K562 (cell line): Measurements from ENCODE around the gene LLPH. TPM values are rescaled to one million over a fixed set of nuclear protein-coding genes. Genes with fewer than 3 reads are reported as not detected.

ENCODE experiments used
- ATF3 ChIP-seq, 2 experiments: fragments of 450-650 bp in 1 of 2; sonication (generic) in 1 of 2; formaldehyde crosslinking in 1 of 2; IDR thresholded peaks in 1 of 2; conservative IDR thresholded peaks in 1 of 2; 2 replicates each; pipeline versions ENCODE4 v1.6.1 to v1.8.1; 2016 to 2023; ENCODE audit warnings: mild to moderate bottlenecking in 2 of 2, moderate library complexity in 2 of 2, inconsistent platforms in 1 of 2, missing genetic modification reagents in 1 of 2
- CEBPG ChIP-seq, 3 experiments: fragments of 200-800 bp in 1 of 3; sonication (Bioruptor generic) in 1 of 3; sonication (generic) in 1 of 3; formaldehyde crosslinking in 1 of 3; IDR thresholded peaks in 2 of 3; conservative IDR thresholded peaks in 1 of 3; 2 replicates each; pipeline versions ENCODE4 v1.6.1 to v1.8.0; 2016 to 2022; ENCODE audit warnings: missing compliant biosample characterization in 2 of 3, missing genetic modification characterization in 2 of 3, mild to moderate bottlenecking in 1 of 3, missing genetic modification reagents in 1 of 3
- CTCF ChIP-seq, 3 experiments: IDR thresholded peaks in 2 of 3; conservative IDR thresholded peaks in 1 of 3; 2 replicates each; pipeline ENCODE4 v1.5.1; 2011 to 2012; ENCODE audit warnings: low read length in 3 of 3, mild to moderate bottlenecking in 3 of 3, control low read depth in 2 of 3, improper control_type of control experiment in 1 of 3, inconsistent platforms in 1 of 3, low read depth in 1 of 3, mixed read lengths in 1 of 3, moderate library complexity in 1 of 3; ENCODE audit not compliant: insufficient read depth in 2 of 3
- DIDO1 ChIP-seq: fragments of 450-650 bp; IDR thresholded peaks from 2 replicates; pipeline ENCODE4 v1.6.1; 2016; ENCODE audit warnings: low read depth, missing biosample characterization, missing genetic modification characterization
- FOXK1 ChIP-seq: sonication (generic); formaldehyde crosslinking; IDR thresholded peaks from 2 replicates; pipeline ENCODE4 v1.8.0; 2022; ENCODE audit warnings: missing genetic modification reagents, mild to moderate bottlenecking, borderline replicate concordance
- GABPA ChIP-seq: fragments of 200-800 bp; sonication (Bioruptor generic); conservative IDR thresholded peaks from 2 replicates; pipeline ENCODE4 v1.6.1; 2016; ENCODE audit warnings: low read depth, missing genetic modification characterization, missing compliant biosample characterization
- JUND ChIP-seq, 2 experiments: IDR thresholded peaks; 2 replicates in 1 of 2; 3 replicates in 1 of 2; pipeline ENCODE4 v1.6.1; 2011; ENCODE audit warnings: borderline replicate concordance in 2 of 2, low read depth in 2 of 2, low read length in 2 of 2, improper control_type of control experiment in 1 of 2, missing biosample characterization in 1 of 2, missing genetic modification characterization in 1 of 2, missing genetic modification reagents in 1 of 2
- NCOA2 ChIP-seq, 2 experiments: fragments of 450-650 bp; IDR thresholded peaks; 2 replicates each; pipeline ENCODE4 v1.6.1; 2018; ENCODE audit warnings: mild to moderate bottlenecking in 2 of 2, moderate library complexity in 1 of 2; ENCODE audit not compliant: partially characterized antibody in 2 of 2
- RCOR1 ChIP-seq, 2 experiments: IDR thresholded peaks; 2 replicates each; pipeline ENCODE4 v1.6.1; 2012; ENCODE audit warnings: low read depth in 2 of 2, low read length in 2 of 2, borderline replicate concordance in 1 of 2, improper control_type of control experiment in 1 of 2
- RUNX1 ChIP-seq: sonication (generic); IDR thresholded peaks from 2 replicates; pipeline ENCODE4 v1.6.1; 2016; ENCODE audit warnings: antibody characterized with exemption, low read depth
- THRB ChIP-seq: fragments of 450-650 bp; formaldehyde crosslinking; conservative IDR thresholded peaks from 2 replicates; pipeline ENCODE4 v1.4.0; 2022; ENCODE audit warnings: mild to moderate bottlenecking, missing genetic modification characterization
- TSC22D4 ChIP-seq: fragments of 450-650 bp; IDR thresholded peaks from 2 replicates; pipeline ENCODE4 v1.6.1; 2016; ENCODE audit warnings: missing genetic modification characterization, missing biosample characterization, control low read depth
- U2AF2 ChIP-seq: fragments of 200-400 bp; formaldehyde crosslinking; optimal IDR thresholded peaks from 2 replicates; pipeline ENCODE3; 2017; ENCODE audit warnings: low read depth, mild to moderate bottlenecking, low read length
- ZFX ChIP-seq: sonication (generic); formaldehyde crosslinking; IDR thresholded peaks from 2 replicates; pipeline ENCODE4 v1.8.0; 2022; ENCODE audit warnings: mild to moderate bottlenecking, missing genetic modification reagents, moderate library complexity
- ZNF507 ChIP-seq: conservative IDR thresholded peaks from 2 replicates; pipeline ENCODE4 v1.6.1; 2017; ENCODE audit warnings: missing genetic modification characterization, missing compliant biosample characterization
- polyA plus RNA-seq, 8 experiments: library from polyadenylated mRNA; depleted of rRNA in 4 of 8; stranded (reverse) in 5 of 8; unstranded in 3 of 8; fragments of >200 nt; fragmentation: Nextera tagmentation in 2 of 8; fragmentation: Illumina TruSeq in 1 of 8; extraction: Ambion mirVana in 2 of 8; extraction: Trizol in 1 of 8; gene quantifications; 2 replicates each; pipeline versions ENCODE4 v1.2.1 to v1.2.3, GENCODE V29; 2011 to 2014; ENCODE audit warnings: inconsistent platforms in 1 of 8, missing spikeins in 1 of 8
- total RNA-seq, 7 experiments: library from RNA; depleted of rRNA in 6 of 7; stranded (reverse); fragments of >200 nt in 6 of 7; fragmentation: Illumina TruSeq in 2 of 7; extraction: Trizol in 2 of 7; gene quantifications; 2 replicates each; pipeline versions ENCODE4 v1.2.1 to v1.2.3, GENCODE V29; 2011 to 2021; ENCODE audit warnings: low replicate concordance in 1 of 7
- TF ChIP-seq, protein P1 (sequence below): fragments of 250-450 bp; sonication (Bioruptor Pico); IDR thresholded peaks from 2 replicates; pipeline ENCODE4 v1.8.0; 2021; ENCODE audit warnings: moderate library complexity, mild to moderate bottlenecking, inconsistent platforms
- TF ChIP-seq, protein P2 (sequence below): sonication (generic); formaldehyde crosslinking; IDR thresholded peaks from 2 replicates; pipeline ENCODE4 v1.8.1; 2022; ENCODE audit warnings: missing genetic modification reagents
- TF ChIP-seq, protein P3 (sequence below): sonication (generic); formaldehyde crosslinking; IDR thresholded peaks from 2 replicates; pipeline ENCODE4 v1.8.1; 2023; ENCODE audit warnings: mild to moderate bottlenecking, missing genetic modification reagents

Gene LLPH
- total and polyA plus RNA-seq, 9 of the 15 experiments (the other 6 are each of a cell fraction or from before 2014, with no cell fraction given), result 19.1 to 87.3 (median 59.6) TPM

- TF ChIP-seq NCOA2 (IDR thresholded peaks at IDR 0.05; ENCODE audit: partially characterized antibody in 2 of 2), result no peak
- TF ChIP-seq FOXK1 (CRISPR knock-in tag), result no peak
- TF ChIP-seq U2AF2, result no peak
- no peak for TF ChIP-seq CTCF (IDR thresholded peaks at IDR 0.05 in 2 of 3, conservative IDR thresholded peaks at IDR 0.05 in 1 of 3; ENCODE audit: insufficient read depth in 2 of 3, low read depth in 1 of 3, low read length in 3 of 3)
- no peak for TF ChIP-seq TSC22D4
- peak; percentile 58; the same call in 1 of the 2 replicates for TF ChIP-seq DIDO1
- no peak for TF ChIP-seq THRB (CRISPR knock-in tag)
- TF ChIP-seq, protein P1, sequence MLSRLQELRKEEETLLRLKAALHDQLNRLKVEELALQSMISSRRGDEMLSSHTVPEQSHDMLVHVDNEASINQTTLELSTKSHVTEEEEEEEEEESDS (CRISPR knock-in tag), result no peak
- no peak for TF ChIP-seq CEBPG (CRISPR knock-in tag; IDR thresholded peaks at IDR 0.05)
- TF ChIP-seq CEBPG (tag; conservative IDR thresholded peaks at IDR 0.05 in 1 of 2, IDR thresholded peaks at IDR 0.05 in 1 of 2), result no peak
- TF ChIP-seq RUNX1, result no peak
- peak; percentile 69 for TF ChIP-seq ZFX
- TF ChIP-seq RCOR1 (IDR thresholded peaks at IDR 0.05; ENCODE audit: borderline replicate concordance in 1 of 2, low read depth in 2 of 2, low read length in 2 of 2), result no peak; a peak in 1 of 4 replicates
- TF ChIP-seq, protein P2, sequence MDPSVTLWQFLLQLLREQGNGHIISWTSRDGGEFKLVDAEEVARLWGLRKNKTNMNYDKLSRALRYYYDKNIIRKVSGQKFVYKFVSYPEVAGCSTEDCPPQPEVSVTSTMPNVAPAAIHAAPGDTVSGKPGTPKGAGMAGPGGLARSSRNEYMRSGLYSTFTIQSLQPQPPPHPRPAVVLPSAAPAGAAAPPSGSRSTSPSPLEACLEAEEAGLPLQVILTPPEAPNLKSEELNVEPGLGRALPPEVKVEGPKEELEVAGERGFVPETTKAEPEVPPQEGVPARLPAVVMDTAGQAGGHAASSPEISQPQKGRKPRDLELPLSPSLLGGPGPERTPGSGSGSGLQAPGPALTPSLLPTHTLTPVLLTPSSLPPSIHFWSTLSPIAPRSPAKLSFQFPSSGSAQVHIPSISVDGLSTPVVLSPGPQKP, result no peak
- TF ChIP-seq, protein P3, sequence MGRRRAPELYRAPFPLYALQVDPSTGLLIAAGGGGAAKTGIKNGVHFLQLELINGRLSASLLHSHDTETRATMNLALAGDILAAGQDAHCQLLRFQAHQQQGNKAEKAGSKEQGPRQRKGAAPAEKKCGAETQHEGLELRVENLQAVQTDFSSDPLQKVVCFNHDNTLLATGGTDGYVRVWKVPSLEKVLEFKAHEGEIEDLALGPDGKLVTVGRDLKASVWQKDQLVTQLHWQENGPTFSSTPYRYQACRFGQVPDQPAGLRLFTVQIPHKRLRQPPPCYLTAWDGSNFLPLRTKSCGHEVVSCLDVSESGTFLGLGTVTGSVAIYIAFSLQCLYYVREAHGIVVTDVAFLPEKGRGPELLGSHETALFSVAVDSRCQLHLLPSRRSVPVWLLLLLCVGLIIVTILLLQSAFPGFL (CRISPR knock-in tag), result no peak
- no peak for TF ChIP-seq ZNF507 (tag)
- TF ChIP-seq JUND (IDR thresholded peaks at IDR 0.05; ENCODE audit: borderline replicate concordance, low read depth, low read length), result peak; percentile 31; the same call in 1 of the 2 replicates
- peak; percentile 27; the same call in 1 of the 3 replicates for TF ChIP-seq JUND (tag; IDR thresholded peaks at IDR 0.05; ENCODE audit: borderline replicate concordance, low read depth, low read length)
- TF ChIP-seq GABPA, result peak; percentile 97
- no peak for TF ChIP-seq ATF3 (IDR thresholded peaks at IDR 0.05)
- TF ChIP-seq ATF3 (CRISPR knock-in tag; conservative IDR thresholded peaks at IDR 0.05), result no peak; the same call in 1 of the 2 replicates
These were observed at the start of gene LLPH (continued) for GRCh38 chr12:66130267-66131066.
